GM21423 (cell line): ENCODE measurements around the gene CEBPZOS.

Experiments
- ATAC-seq: cut with Tn5 transposase; IDR thresholded peaks from one replicate; pipeline ENCODE4 v1.9.1; 2021; ENCODE audit warnings: mild to moderate bottlenecking, moderate library complexity; ENCODE audit not compliant: unreplicated experiment

Gene CEBPZOS

GRCh38 chr2:37231241-37232130 is 35.2 kb downstream of the CEBPZOS start, which contains the start of the genes CEBPZ and NDUFAF7:
TSS of gene CEBPZ (minus strand) at chr2:37231596. CDS start at chr2:37231567, 29 bp downstream.
TSS of gene NDUFAF7 (plus strand) at chr2:37231658. CDS start at chr2:37231706, 48 bp downstream.
- peak; percentile 91 for ATAC-seq

GRCh38 chr2:37232131-37232933 is 36.0 kb downstream of the CEBPZOS start:
- peak; percentile 3 for ATAC-seq

GRCh38 chr2:37243435-37243834 is 47.1 kb downstream of the CEBPZOS start:
- ATAC-seq: no peak

- no peak for ATAC-seq
Observed at GRCh38 chr2:37244017-37244416, 47.7 kb downstream of the CEBPZOS start.

GRCh38 chr2:37244755-37245154 is 48.5 kb downstream of the CEBPZOS start:
- ATAC-seq: no peak

GRCh38 chr2:37246205-37246604 is 49.9 kb downstream of the CEBPZOS start:
- ATAC-seq: no peak

GRCh38 chr2:37250869-37251740 is 54.8 kb downstream of the CEBPZOS start:
- ATAC-seq: no peak
